Small intestine (tissue), 7 donors: ENCODE data around the gene ARAP3. TPM values are rescaled to one million over a fixed set of nuclear protein-coding genes. Genes with fewer than 3 reads are reported as not detected.
A peak's percentile ranks its signal among the peaks of the same experiment; 100 is the strongest.

ENCODE experiments used
- DNase-seq, 2 donors: peaks; one replicate each; pipeline versions ENCODE4 v3.0.0 to v3.0.0-alpha.2; 2013
- FAIRE-seq: peaks from 2 replicates; lab custom pipeline; 2012; peaks lifted over from hg19 to GRCh38; lab: Jason Lieb, UNC
- H3K27ac ChIP-seq, 3 donors: one replicate each; pipeline ENCODE4 v1.5.1; 2013; ENCODE audit warnings: low read length in 2 of 3, mild to moderate bottlenecking in 2 of 3, control low read depth in 1 of 3, inconsistent platforms in 1 of 3, low read depth in 1 of 3, moderate library complexity in 1 of 3
- H3K27me3 ChIP-seq, 3 donors: one replicate each; pipeline ENCODE4 v1.6.1; 2013; ENCODE audit warnings: low read length in 3 of 3, inconsistent platforms in 1 of 3; ENCODE audit not compliant: control insufficient read depth in 3 of 3, insufficient read depth in 3 of 3
- H3K36me3 ChIP-seq, 3 donors: one replicate each; pipeline ENCODE4 v1.6.1; 2013; ENCODE audit warnings: low read length in 3 of 3, inconsistent platforms in 1 of 3, low read depth in 1 of 3, mild to moderate bottlenecking in 1 of 3, moderate library complexity in 1 of 3; ENCODE audit not compliant: control insufficient read depth in 3 of 3, insufficient read depth in 2 of 3
- H3K4me1 ChIP-seq, 3 donors: one replicate each; pipeline ENCODE4 v1.6.1; 2013; ENCODE audit warnings: low read length in 2 of 3, inconsistent platforms in 1 of 3, low read depth in 1 of 3, mild to moderate bottlenecking in 1 of 3, moderate library complexity in 1 of 3; ENCODE audit not compliant: control insufficient read depth in 3 of 3, insufficient read depth in 2 of 3
- H3K4me3 ChIP-seq, 3 donors: one replicate each; pipeline ENCODE4 v1.5.1; 2013; ENCODE audit warnings: low read length in 3 of 3, control low read depth in 1 of 3, inconsistent platforms in 1 of 3, low read depth in 1 of 3, mild to moderate bottlenecking in 1 of 3, moderate library complexity in 1 of 3
- H3K9me3 ChIP-seq, 2 donors: one replicate each; pipeline ENCODE4 v1.6.1; 2013; ENCODE audit warnings: low read depth in 1 of 2, low read length in 1 of 2; ENCODE audit not compliant: control insufficient read depth in 2 of 2, insufficient read depth in 1 of 2
- WGBS, 3 donors: extraction: QIAGEN DNeasy Blood & Tissue Kit; methylation state at CpG; one replicate each; pipeline ENCODE4 v1.1.7; 2013; 5-methylcytosine and 5-hydroxymethylcytosine counted together
- polyA plus RNA-seq, 4 donors: library from polyadenylated mRNA; stranded (reverse) in 3 of 4; unstranded in 1 of 4; fragments of 200-250 nt in 3 of 4; fragments of 120-200 nt in 1 of 4; gene quantifications; one replicate each; pipeline versions ENCODE4 v1.2.1 to v1.2.3, GENCODE V29; 2013
- donor health status: healthy with polysubstance abuse.
- donor health status: control.
- donor health status: control.
- donor health status: Bipolar disorder and iron deficiency.
- donor health status: healthy.

The ARAP3 gene
- polyA plus RNA-seq, 4 donors: 0.45 to 14.2 (median 4.6) TPM

- H3K27me3 ChIP-seq: no peaks in the 10 kb centered on the region
- FAIRE-seq: no peak
- H3K9me3 ChIP-seq: no peaks in the 10 kb centered on the region
- no peak for DNase-seq
- peak overlapping the region; percentile 27 to 93 (median 65) for H3K27ac ChIP-seq
- H3K4me3 ChIP-seq: peak overlapping the region in 2 of 3 donors; percentile 32 to 33
- peaks cover 4 to 27% (median 7%) of the 10 kb centered on the region in 3 donors for H3K4me1 ChIP-seq
- WGBS, 3 donors: 54 to 73% (median 69%) methylated on average over 2 of the region's 2 CpGs
- H3K36me3 ChIP-seq: peaks cover 0 to 23% (median 2%) of the 10 kb centered on the region in 3 donors
Measured at GRCh38 chr5:141681295-141681694, 735 bp downstream of the ARAP3 start.

- Histone ChIP-seq H3K36me3 (peaks cover 0 to 23% (median 2%) of the 10 kb centered on the region in 3 donors), H3K4me3 (peak overlapping the region in 1 of 3 donors; percentile 33), H3K27me3 (no peaks in the 10 kb centered on the region), H3K27ac (peak overlapping the region in 2 of 3 donors; percentile 65 to 93), H3K9me3 (no peaks in the 10 kb centered on the region), H3K4me1 (peaks cover 4 to 27% (median 7%) of the 10 kb centered on the region in 3 donors)
- FAIRE-seq: no peak
- 61 to 68% (median 66%) methylated on average over 5 to 6 of the region's 6 CpGs for WGBS, 3 donors
- peak in 1 of 2 donors; percentile 37 for DNase-seq
Measured at GRCh38 chr5:141680751-141681201, 1.3 kb downstream of the ARAP3 start.

- 85 to 98% (median 88%) methylated on average over 16 of the region's 16 CpGs for WGBS, 3 donors
- peaks cover 0 to 23% (median 2%) of the 10 kb centered on the region in 3 donors for H3K36me3 ChIP-seq
- no peaks in the 10 kb centered on the region for H3K27me3 ChIP-seq
- no peak overlapping the region for H3K27ac ChIP-seq
- H3K4me1 ChIP-seq: peaks cover 4 to 27% (median 7%) of the 10 kb centered on the region in 3 donors
- FAIRE-seq (no peak), DNase-seq (no peak)
- H3K9me3 ChIP-seq: no peaks in the 10 kb centered on the region
- H3K4me3 ChIP-seq: no peak overlapping the region
Measured at GRCh38 chr5:141680178-141680577, 1.9 kb downstream of the ARAP3 start.

- DNase-seq (no peak), FAIRE-seq (no peak)
- H3K4me3 ChIP-seq: no peak overlapping the region
- peaks cover 1 to 22% (median 4%) of the 10 kb centered on the region in 3 donors for H3K4me1 ChIP-seq
- H3K36me3 ChIP-seq: peaks cover 0 to 34% (median 3%) of the 10 kb centered on the region in 3 donors
- no peak overlapping the region for H3K27ac ChIP-seq
- no peaks in the 10 kb centered on the region for H3K27me3 ChIP-seq
- no peaks in the 10 kb centered on the region for H3K9me3 ChIP-seq
Measured at GRCh38 chr5:141677415-141677814, 4.6 kb downstream of the ARAP3 start.

GRCh38 chr5:141675672-141676071 is 6.4 kb downstream of the ARAP3 start:
- peaks cover 0 to 50% (median 3%) of the 10 kb centered on the region in 3 donors for H3K36me3 ChIP-seq
- H3K27me3 ChIP-seq: no peaks in the 10 kb centered on the region
- no peak overlapping the region for H3K4me3 ChIP-seq
- peaks cover 0 to 10% (median 0%) of the 10 kb centered on the region in 3 donors for H3K4me1 ChIP-seq
- DNase-seq (no peak), FAIRE-seq (no peak)
- 84 to 94% (median 89%) methylated on average over 4 of the region's 4 CpGs for WGBS, 3 donors
- H3K27ac ChIP-seq: no peak overlapping the region
- H3K9me3 ChIP-seq: no peaks in the 10 kb centered on the region

GRCh38 chr5:141674747-141675146 is 7.3 kb downstream of the ARAP3 start:
- Histone ChIP-seq H3K36me3 (peaks cover 0 to 51% (median 3%) of the 10 kb centered on the region in 3 donors), H3K27ac (no peak overlapping the region), H3K9me3 (no peaks in the 10 kb centered on the region), H3K4me1 (peaks cover 0 to 2% (median 0%) of the 10 kb centered on the region in 3 donors), H3K27me3 (no peaks in the 10 kb centered on the region), H3K4me3 (no peak overlapping the region)
- FAIRE-seq (no peak), DNase-seq (no peak)
- 72 to 79% (median 76%) methylated on average over 5 of the region's 5 CpGs for WGBS, 3 donors

GRCh38 chr5:141672841-141673813 is 8.9 kb downstream of the ARAP3 start:
- DNase-seq: no peak
- FAIRE-seq: no peak
- H3K4me3 ChIP-seq: no peak overlapping the region
- H3K36me3 ChIP-seq: peaks cover 0 to 49% (median 2%) of the 10 kb centered on the region in 3 donors
- no peaks in the 10 kb centered on the region for H3K4me1 ChIP-seq
- H3K27ac ChIP-seq: no peak overlapping the region
- H3K27me3 ChIP-seq: no peaks in the 10 kb centered on the region
- WGBS, 3 donors: 79 to 90% (median 84%) methylated on average over 18 to 19 of the region's 19 CpGs
- no peaks in the 10 kb centered on the region for H3K9me3 ChIP-seq

GRCh38 chr5:141672071-141672840 is 9.8 kb downstream of the ARAP3 start:
- DNase-seq (no peak), FAIRE-seq (no peak)
- Histone ChIP-seq H3K27ac (no peak overlapping the region), H3K27me3 (no peaks in the 10 kb centered on the region), H3K4me1 (no peaks in the 10 kb centered on the region), H3K9me3 (no peaks in the 10 kb centered on the region), H3K36me3 (peaks cover 0 to 47% (median 2%) of the 10 kb centered on the region in 3 donors), H3K4me3 (no peak overlapping the region)
- 89 to 94% (median 94%) methylated on average over 22 to 23 of the region's 23 CpGs for WGBS, 3 donors
